Colonic mucosa (tissue), 4 donors: ENCODE results near the gene TMEM232. TPM values are rescaled to one million over a fixed set of nuclear protein-coding genes. Genes with fewer than 3 reads are reported as not detected.
"Not testable (repeated sequence)": the region's sequence is repeated elsewhere in the genome, so short reads cannot be mapped to it uniquely, and the experiment has no call there.

ENCODE experiments used
- DNase-seq: peaks from one replicate; pipeline ENCODE4 v3.0.0-alpha.2; 2020
- H3K27ac ChIP-seq: fragments of 200-600 bp; one replicate; pipeline ENCODE4 v1.8.0; 2021
- H3K27me3 ChIP-seq: fragments of 200-600 bp; one replicate; pipeline ENCODE4 v1.8.0; 2021
- H3K36me3 ChIP-seq: fragments of 200-600 bp; one replicate; pipeline ENCODE4 v1.8.0; 2021
- H3K4me1 ChIP-seq: fragments of 200-600 bp; one replicate; pipeline ENCODE4 v1.8.0; 2021; ENCODE audit warnings: mild to moderate bottlenecking
- H3K4me3 ChIP-seq: fragments of 200-600 bp; one replicate; pipeline ENCODE4 v1.8.0; 2021
- H3K9ac ChIP-seq, 2 donors: one replicate each; pipeline ENCODE4 v1.7.0; 2013; ENCODE audit warnings: control low read depth in 2 of 2, low read depth in 2 of 2, low read length in 2 of 2
- H3K9me3 ChIP-seq: fragments of 200-600 bp; one replicate; pipeline ENCODE4 v1.8.0; 2021
- intact Hi-C: fragments of 100-400 bp; cut with DNase I; formaldehyde crosslinking; loops from one replicate; pipeline ENCODE4 v1.14.1; 2022
- total RNA-seq, 2 donors: library from RNA; stranded (reverse); fragmentation: NEBNext Ultra II Directional in 1 of 2; extraction: Animal tissue kit (Norgen Biotek cat#: 25700) in 1 of 2; gene quantifications; one replicate each; pipeline ENCODE4 v1.2.1, GENCODE V29; 2021
- TF ChIP-seq, protein P1 (sequence below): fragments of 200-600 bp; IDR thresholded peaks from one replicate; pipeline ENCODE4 v1.8.0; 2022; ENCODE audit warnings: antibody characterized with exemption, mild to moderate bottlenecking
- donor health status: healthy.
- donor health status: DM: no; HTN: no; CAD: no.
- donor health status: DM: no; HTN: no; CAD: no.

The TMEM232 gene
- total RNA-seq, 2 donors from 2014 or later = 1.8 to 2.1 TPM

GRCh38 chr5:110703481-110703880, 23.0 kb downstream of the TMEM232 start:
- TF ChIP-seq, protein P1, sequence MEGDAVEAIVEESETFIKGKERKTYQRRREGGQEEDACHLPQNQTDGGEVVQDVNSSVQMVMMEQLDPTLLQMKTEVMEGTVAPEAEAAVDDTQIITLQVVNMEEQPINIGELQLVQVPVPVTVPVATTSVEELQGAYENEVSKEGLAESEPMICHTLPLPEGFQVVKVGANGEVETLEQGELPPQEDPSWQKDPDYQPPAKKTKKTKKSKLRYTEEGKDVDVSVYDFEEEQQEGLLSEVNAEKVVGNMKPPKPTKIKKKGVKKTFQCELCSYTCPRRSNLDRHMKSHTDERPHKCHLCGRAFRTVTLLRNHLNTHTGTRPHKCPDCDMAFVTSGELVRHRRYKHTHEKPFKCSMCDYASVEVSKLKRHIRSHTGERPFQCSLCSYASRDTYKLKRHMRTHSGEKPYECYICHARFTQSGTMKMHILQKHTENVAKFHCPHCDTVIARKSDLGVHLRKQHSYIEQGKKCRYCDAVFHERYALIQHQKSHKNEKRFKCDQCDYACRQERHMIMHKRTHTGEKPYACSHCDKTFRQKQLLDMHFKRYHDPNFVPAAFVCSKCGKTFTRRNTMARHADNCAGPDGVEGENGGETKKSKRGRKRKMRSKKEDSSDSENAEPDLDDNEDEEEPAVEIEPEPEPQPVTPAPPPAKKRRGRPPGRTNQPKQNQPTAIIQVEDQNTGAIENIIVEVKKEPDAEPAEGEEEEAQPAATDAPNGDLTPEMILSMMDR = no peak
- no peak overlapping the region for H3K27ac ChIP-seq
- no peaks in the 10 kb centered on the region for H3K36me3 ChIP-seq
- no peaks in the 10 kb centered on the region for H3K9me3 ChIP-seq
- H3K4me1 ChIP-seq = no peaks in the 10 kb centered on the region
- DNase-seq = no peak
- intact Hi-C loops = no loop called here
- H3K27me3 ChIP-seq = no peaks in the 10 kb centered on the region
- no peak overlapping the region for H3K9ac ChIP-seq
- no peak overlapping the region for H3K4me3 ChIP-seq

- Histone ChIP-seq H3K9ac (no peak overlapping the region), H3K4me3 (no peak overlapping the region), H3K27ac (no peak overlapping the region), H3K9me3 (no peaks in the 10 kb centered on the region), H3K36me3 (no peaks in the 10 kb centered on the region), H3K27me3 (no peaks in the 10 kb centered on the region), H3K4me1 (no peaks in the 10 kb centered on the region)
- intact Hi-C loops = no loop called here
- no peak for DNase-seq
- TF ChIP-seq, protein P1 = no peak
Measured at GRCh38 chr5:110702704-110703103, 23.8 kb downstream of the TMEM232 start.

- TF ChIP-seq, protein P1 = no peak
Measured at GRCh38 chr5:110702300-110702699, 24.2 kb downstream of the TMEM232 start.

GRCh38 chr5:110692669-110693068, 33.8 kb downstream of the TMEM232 start:
- H3K9me3 ChIP-seq, H3K27me3 ChIP-seq, H3K4me1 ChIP-seq, H3K36me3 ChIP-seq, H3K27ac ChIP-seq, intact Hi-C loops, H3K4me3 ChIP-seq, DNase-seq, H3K9ac ChIP-seq: not testable (repeated sequence)

More at GRCh38 chr5:110702300-110702699, 24.2 kb downstream of the TMEM232 start:
- Histone ChIP-seq H3K4me3 (no peak overlapping the region), H3K9ac (no peak overlapping the region), H3K27me3 (no peaks in the 10 kb centered on the region), H3K36me3 (no peaks in the 10 kb centered on the region), H3K27ac (no peak overlapping the region), H3K4me1 (no peaks in the 10 kb centered on the region), H3K9me3 (no peaks in the 10 kb centered on the region)
- DNase-seq = no peak
- intact Hi-C loops = no loop called here

GRCh38 chr5:110690587-110690986, 35.9 kb downstream of the TMEM232 start:
- intact Hi-C loops = not testable (repeated sequence)

DNA sequence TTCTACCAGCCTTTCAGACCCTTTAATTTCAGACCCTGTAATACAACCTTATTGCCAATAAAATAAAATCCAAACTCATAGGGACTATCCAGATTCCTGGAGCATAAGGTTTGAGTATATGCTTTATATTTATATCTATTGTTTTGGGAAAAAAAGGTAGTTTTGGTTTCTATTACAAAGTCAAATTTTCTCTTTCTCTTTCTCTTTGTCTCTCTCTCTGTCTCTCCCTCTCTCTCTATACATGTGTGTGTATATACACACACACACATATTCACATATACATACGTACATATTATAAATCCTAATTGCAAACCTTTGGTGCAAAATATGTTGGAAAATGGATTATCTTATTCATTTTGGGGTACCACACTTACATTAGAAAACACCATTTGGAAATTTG, 39.0 kb downstream of the TMEM232 start:
- Histone ChIP-seq H3K27ac (no peak overlapping the region), H3K9ac (no peak overlapping the region), H3K9me3 (no peaks in the 10 kb centered on the region), H3K4me1 (no peaks in the 10 kb centered on the region), H3K27me3 (no peaks in the 10 kb centered on the region), H3K4me3 (no peak overlapping the region), H3K36me3 (no peaks in the 10 kb centered on the region)
- intact Hi-C loops = no loop called here
- no peak for DNase-seq
- TF ChIP-seq, protein P1 = no peak

More at GRCh38 chr5:110690587-110690986, 35.9 kb downstream of the TMEM232 start:
- H3K9me3 ChIP-seq, DNase-seq, H3K4me1 ChIP-seq, H3K36me3 ChIP-seq, H3K27me3 ChIP-seq, H3K27ac ChIP-seq, H3K9ac ChIP-seq, H3K4me3 ChIP-seq: not testable (repeated sequence)

DNA sequence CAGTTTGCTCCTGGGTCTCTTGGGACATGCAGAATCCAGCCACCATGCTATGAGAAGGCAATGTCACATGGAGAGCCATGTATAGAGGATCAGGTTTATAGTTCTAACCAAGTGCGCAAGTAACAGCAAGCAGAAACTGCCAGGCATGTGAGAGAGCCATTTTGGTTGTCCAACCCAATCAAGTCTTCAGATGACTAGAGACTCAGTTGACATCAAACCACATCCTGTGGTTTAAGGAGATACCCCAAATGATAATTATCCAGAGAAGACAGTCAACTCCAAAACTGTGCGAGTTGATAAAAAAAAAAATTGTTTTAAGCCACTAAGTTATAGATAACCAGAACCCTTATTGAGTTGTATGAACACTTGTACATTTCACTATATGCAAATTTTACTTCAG, 40.2 kb downstream of the TMEM232 start:
- Histone ChIP-seq H3K4me3 (no peak overlapping the region), H3K9me3 (no peaks in the 10 kb centered on the region), H3K4me1 (no peaks in the 10 kb centered on the region), H3K27me3 (no peaks in the 10 kb centered on the region), H3K27ac (no peak overlapping the region), H3K9ac (no peak overlapping the region), H3K36me3 (no peaks in the 10 kb centered on the region)
- intact Hi-C loops = no loop called here
- DNase-seq = no peak
- TF ChIP-seq, protein P1 = no peak
